Transverse colon (tissue), 4 donors: Measurements from ENCODE around the gene DPF3. TPM values are rescaled to one million over a fixed set of nuclear protein-coding genes. Genes with fewer than 3 reads are reported as not detected.

Experiments
- DNase-seq: peaks from one replicate; pipeline ENCODE4 v3.0.0-alpha.2; 2019
- H3K27ac ChIP-seq, 4 donors: fragments of 200-600 bp; sonication (generic); 2 replicates each; pipeline ENCODE4 v1.5.1; 2016 to 2018; ENCODE audit warnings: inconsistent platforms in 4 of 4
- H3K27me3 ChIP-seq: fragments of 200-600 bp; sonication (generic); 2 replicates; pipeline ENCODE4 v1.5.1; 2017; ENCODE audit warnings: inconsistent platforms
- H3K36me3 ChIP-seq, 4 donors: fragments of 200-600 bp; sonication (generic); 2 replicates each; pipeline ENCODE4 v1.5.1; 2017 to 2019; ENCODE audit warnings: inconsistent platforms in 4 of 4
- H3K4me1 ChIP-seq, 4 donors: fragments of 200-600 bp; sonication (generic); 2 replicates each; pipeline ENCODE4 v1.5.1; 2017 to 2020; ENCODE audit warnings: inconsistent platforms in 4 of 4
- H3K4me3 ChIP-seq, 4 donors: fragments of 200-600 bp; sonication (generic); 1 replicate in 1 of 4; 2 replicates in 3 of 4; pipeline versions ENCODE4 v1.5.1 to v1.6.1; 2017 to 2019; ENCODE audit warnings: inconsistent platforms in 4 of 4
- H3K9me3 ChIP-seq, 2 donors: fragments of 200-600 bp; sonication (generic); 2 replicates each; pipeline ENCODE4 v1.5.1; 2017 to 2019; ENCODE audit warnings: inconsistent platforms in 2 of 2
- EP300 ChIP-seq: sonication (generic); formaldehyde crosslinking; IDR thresholded peaks from one replicate; pipeline ENCODE4 v1.6.1; 2017; ENCODE audit warnings: antibody characterized with exemption, low read depth
- POLR2A ChIP-seq: fragments of 450-650 bp; IDR thresholded peaks from one replicate; pipeline ENCODE4 v1.6.1; 2016; ENCODE audit warnings: antibody characterized with exemption, mild to moderate bottlenecking, moderate library complexity
- POLR2AphosphoS5 ChIP-seq, 3 donors: sonication (generic); formaldehyde crosslinking; IDR thresholded peaks; one replicate each; pipeline ENCODE4 v1.6.1; 2016; ENCODE audit warnings: antibody characterized with exemption in 3 of 3
- WGBS, 2 donors: methylation state at CpG; one replicate each; pipeline ENCODE4 v1.1.5; 2018; ENCODE audit warnings: low coverage in 1 of 2; 5-methylcytosine and 5-hydroxymethylcytosine counted together
- in situ Hi-C, 4 donors: fragments of 200-750 bp; cut with MboI; loops; one replicate each; pipeline versions ENCODE4 v1.15.0 to v1.15.1; 2017; ENCODE audit warnings: low sequenced_read_pairs in 3 of 4, low pct_ligation_motif_present in 1 of 4, low pct_unique_long_range_greater_than_20kb in 1 of 4
- intact Hi-C: fragments of 100-400 bp; cut with DNase I; formaldehyde crosslinking; loops from one replicate; pipeline ENCODE4 v1.15.1; 2023; ENCODE audit warnings: low total_unique reads
- total RNA-seq, 4 donors: library from RNA; depleted of rRNA; stranded (reverse); fragments of >200 nt; gene quantifications; one replicate each; pipeline ENCODE4 v1.1.0, GENCODE V29; 2016
- TF ChIP-seq, protein P1 (sequence below), 5 experiments: fragments of 200-600 bp in 3 of 5; fragments of 450-650 bp in 2 of 5; sonication (generic) in 3 of 5; IDR thresholded peaks; 1 replicate in 2 of 5; 2 replicates in 3 of 5; pipeline ENCODE4 v1.5.1; 2016 to 2017; ENCODE audit warnings: antibody characterized with exemption in 5 of 5, inconsistent platforms in 3 of 5, mild to moderate bottlenecking in 2 of 5, moderate library complexity in 1 of 5

DPF3 gene
- total RNA-seq, 4 donors from 2014 or later, result 7.1 to 23.5 (median 10.9) TPM

DNA sequence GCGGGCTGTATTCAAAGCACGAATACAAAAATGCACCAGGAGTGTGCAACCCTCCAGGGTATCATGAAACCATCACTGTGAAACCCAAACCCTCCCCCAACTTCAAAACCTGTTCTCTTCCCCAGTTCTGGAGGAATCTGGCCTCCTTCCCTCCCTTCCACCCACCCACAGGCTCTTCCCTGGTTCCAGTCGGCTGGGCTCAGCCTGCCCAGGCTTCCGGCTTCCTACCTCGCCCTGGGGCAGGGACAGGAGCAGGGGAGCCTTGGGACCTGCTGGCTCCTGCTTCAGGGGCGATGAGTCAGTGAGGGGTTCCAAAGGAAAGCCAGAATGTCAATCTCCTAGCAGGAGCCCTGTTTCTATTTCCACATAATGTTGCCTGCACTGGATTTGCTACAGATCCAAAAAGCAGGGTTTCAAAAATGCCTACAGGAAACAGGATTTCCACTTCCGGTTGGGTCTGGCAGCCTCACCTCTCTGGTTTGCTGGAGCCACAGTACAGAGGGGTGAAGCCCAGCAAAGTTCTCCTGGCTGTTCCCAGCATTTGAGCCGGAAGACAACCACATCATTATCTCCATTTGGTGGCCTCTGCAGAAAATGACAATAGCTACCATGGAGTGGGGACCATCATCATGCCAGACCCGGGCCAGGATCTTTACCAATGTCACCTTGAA, 278.3 kb downstream of the DPF3 start:
- Histone ChIP-seq H3K4me3 (no peak overlapping the region), H3K27ac (no peak overlapping the region), H3K4me1 (peaks cover 0 to 11% (median 0%) of the 10 kb centered on the region in 4 donors), H3K27me3 (no peaks in the 10 kb centered on the region), H3K9me3 (no peaks in the 10 kb centered on the region), H3K36me3 (no peaks in the 10 kb centered on the region)
- 85 to 93% methylated on average over 3 to 9 of the region's 9 CpGs for WGBS, 2 donors
- TF ChIP-seq POLR2A (no peak), EP300 (no peak)
- TF ChIP-seq, protein P1, sequence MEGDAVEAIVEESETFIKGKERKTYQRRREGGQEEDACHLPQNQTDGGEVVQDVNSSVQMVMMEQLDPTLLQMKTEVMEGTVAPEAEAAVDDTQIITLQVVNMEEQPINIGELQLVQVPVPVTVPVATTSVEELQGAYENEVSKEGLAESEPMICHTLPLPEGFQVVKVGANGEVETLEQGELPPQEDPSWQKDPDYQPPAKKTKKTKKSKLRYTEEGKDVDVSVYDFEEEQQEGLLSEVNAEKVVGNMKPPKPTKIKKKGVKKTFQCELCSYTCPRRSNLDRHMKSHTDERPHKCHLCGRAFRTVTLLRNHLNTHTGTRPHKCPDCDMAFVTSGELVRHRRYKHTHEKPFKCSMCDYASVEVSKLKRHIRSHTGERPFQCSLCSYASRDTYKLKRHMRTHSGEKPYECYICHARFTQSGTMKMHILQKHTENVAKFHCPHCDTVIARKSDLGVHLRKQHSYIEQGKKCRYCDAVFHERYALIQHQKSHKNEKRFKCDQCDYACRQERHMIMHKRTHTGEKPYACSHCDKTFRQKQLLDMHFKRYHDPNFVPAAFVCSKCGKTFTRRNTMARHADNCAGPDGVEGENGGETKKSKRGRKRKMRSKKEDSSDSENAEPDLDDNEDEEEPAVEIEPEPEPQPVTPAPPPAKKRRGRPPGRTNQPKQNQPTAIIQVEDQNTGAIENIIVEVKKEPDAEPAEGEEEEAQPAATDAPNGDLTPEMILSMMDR (IDR thresholded peaks at IDR 0.05), result no peak
- in situ Hi-C loops, result no loop called here
- intact Hi-C loops, result no loop called here
- no peak for DNase-seq

DNA sequence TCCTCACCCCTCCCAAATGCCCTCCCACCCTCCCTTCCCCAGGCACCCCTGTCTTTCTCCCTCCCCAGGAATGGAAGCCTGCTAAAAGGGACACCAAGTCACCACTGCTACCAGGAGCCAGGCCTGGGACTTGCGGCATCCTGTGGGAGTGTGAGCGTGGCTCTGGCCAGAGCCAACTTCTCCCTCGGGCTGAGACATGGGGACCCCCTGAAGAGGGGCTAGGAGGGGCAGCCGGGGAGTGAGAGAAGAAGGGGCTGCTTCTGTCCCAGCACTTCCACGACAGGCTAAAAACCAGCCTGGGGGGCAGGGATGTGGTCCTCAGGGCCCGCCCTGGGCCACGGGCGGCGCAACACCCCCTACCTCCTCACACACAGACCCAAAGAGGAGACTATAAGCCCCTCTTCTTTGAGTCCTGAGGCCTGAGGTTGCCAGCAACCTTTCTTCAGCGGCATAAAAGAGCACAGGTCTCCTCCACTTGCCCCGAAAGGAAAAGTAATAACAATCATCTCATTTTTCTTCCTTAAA, 278.9 kb downstream of the DPF3 start:
- Histone ChIP-seq H3K9me3 (no peaks in the 10 kb centered on the region), H3K4me3 (no peak overlapping the region), H3K27ac (no peak overlapping the region), H3K36me3 (no peaks in the 10 kb centered on the region), H3K4me1 (peaks cover 0 to 11% (median 0%) of the 10 kb centered on the region in 4 donors), H3K27me3 (no peaks in the 10 kb centered on the region)
- intact Hi-C loops, result no loop called here
- 82% methylated on average over 11 of the region's 11 CpGs; no CpG with 5 or more reads in 1 of the 2 donors for WGBS, 2 donors
- TF ChIP-seq POLR2AphosphoS5 (IDR thresholded peaks at IDR 0.05), result no peak
- TF ChIP-seq POLR2A, result no peak
- no peak for TF ChIP-seq EP300
- TF ChIP-seq, protein P1 (IDR thresholded peaks at IDR 0.05), result no peak
- in situ Hi-C loops, result no loop called here
- DNase-seq, result no peak

DNA sequence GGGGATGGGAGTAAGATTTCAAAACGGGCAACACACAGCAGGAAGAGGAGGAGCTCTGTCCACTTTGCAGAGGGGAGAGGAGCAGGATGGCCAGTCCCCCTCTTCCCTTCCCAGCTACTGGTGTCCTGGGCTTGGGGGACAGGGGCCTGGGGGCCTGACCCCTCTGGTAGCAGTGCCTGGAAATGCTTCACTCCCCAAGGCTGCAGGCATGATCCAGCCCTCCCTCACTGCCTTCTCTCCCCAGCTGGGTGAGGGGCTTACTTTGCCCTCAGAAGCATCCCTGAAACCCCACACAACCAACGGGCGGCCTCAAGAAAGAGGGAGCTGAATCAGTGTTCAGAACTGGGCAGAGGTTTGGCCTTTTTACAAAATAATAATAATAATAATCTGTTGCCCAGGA, 279.5 kb downstream of the DPF3 start:
- H3K4me3 ChIP-seq, result no peak overlapping the region
- intact Hi-C loops (no loop called here), in situ Hi-C loops (no loop called here)
- no peaks in the 10 kb centered on the region for H3K27me3 ChIP-seq
- no peaks in the 10 kb centered on the region for H3K9me3 ChIP-seq
- H3K36me3 ChIP-seq, result no peaks in the 10 kb centered on the region
- 65% methylated on average over 3 of the region's 3 CpGs; no CpG with 5 or more reads in 1 of the 2 donors for WGBS, 2 donors
- TF ChIP-seq POLR2A (no peak), EP300 (no peak), POLR2AphosphoS5 (IDR thresholded peaks at IDR 0.05) (no peak)
- TF ChIP-seq, protein P1 (IDR thresholded peaks at IDR 0.05), result no peak
- peaks cover 0 to 11% (median 0%) of the 10 kb centered on the region in 4 donors for H3K4me1 ChIP-seq
- DNase-seq, result no peak
- H3K27ac ChIP-seq, result no peak overlapping the region

DNA sequence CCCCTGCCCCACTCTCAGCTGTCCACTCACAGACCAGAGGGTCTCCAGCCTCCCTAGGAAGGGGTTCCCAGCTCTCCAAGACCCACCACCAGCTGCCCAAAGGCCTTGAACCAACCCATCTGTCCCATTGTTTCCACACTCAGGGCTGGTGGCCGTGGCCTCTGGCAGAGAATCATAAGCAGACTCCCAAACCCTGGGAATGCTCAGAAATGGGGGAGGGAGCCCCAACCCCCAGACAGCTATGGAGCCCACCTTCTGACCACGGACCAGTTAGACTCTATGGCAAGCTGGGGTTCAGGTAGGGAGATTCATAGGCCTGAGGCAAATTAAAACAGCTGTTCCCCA, 280.0 kb downstream of the DPF3 start:
- intact Hi-C loops, result no loop called here
- TF ChIP-seq, protein P1 (IDR thresholded peaks at IDR 0.05), result no peak
- TF ChIP-seq POLR2AphosphoS5 (IDR thresholded peaks at IDR 0.05) (no peak), POLR2A (no peak), EP300 (no peak)
- Histone ChIP-seq H3K27ac (no peak overlapping the region), H3K27me3 (no peaks in the 10 kb centered on the region), H3K9me3 (no peaks in the 10 kb centered on the region), H3K4me1 (peaks cover 0 to 11% (median 0%) of the 10 kb centered on the region in 4 donors), H3K36me3 (no peaks in the 10 kb centered on the region), H3K4me3 (no peak overlapping the region)
- in situ Hi-C loops, result no loop called here
- no peak for DNase-seq
- 61% methylated on average over 2 of the region's 2 CpGs; no CpG with 5 or more reads in 1 of the 2 donors for WGBS, 2 donors
